Breast epithelium (tissue), 4 donors: Measurements from ENCODE around the gene BORCS5. TPM values are rescaled to one million over a fixed set of nuclear protein-coding genes. Genes with fewer than 3 reads are reported as not detected.

ENCODE experiments used
- DNase-seq, 2 donors: peaks; one replicate each; pipeline ENCODE4 v3.0.0-alpha.2; 2019; ENCODE audit warnings: low spot score in 2 of 2
- H3K27ac ChIP-seq, 2 donors: fragments of 200-600 bp; sonication (generic) in 1 of 2; one replicate each; pipeline ENCODE4 v1.5.1; 2016 to 2019; ENCODE audit warnings: mild to moderate bottlenecking in 1 of 2
- H3K27me3 ChIP-seq, 2 donors: fragments of 200-600 bp; sonication (generic) in 1 of 2; one replicate each; pipeline versions ENCODE4 v1.5.1 to v1.6.0; 2017 to 2019; ENCODE audit warnings: control low read depth in 1 of 2, mild to moderate bottlenecking in 1 of 2
- H3K36me3 ChIP-seq: fragments of 200-600 bp; one replicate; pipeline ENCODE4 v1.5.1; 2019
- H3K4me1 ChIP-seq, 2 donors: fragments of 200-600 bp; sonication (generic); one replicate each; pipeline ENCODE4 v1.5.1; 2016 to 2019; ENCODE audit warnings: control low read depth in 1 of 2
- H3K4me3 ChIP-seq, 3 donors: fragments of 200-600 bp; sonication (generic); 1 replicate in 2 of 3; 2 replicates in 1 of 3; pipeline ENCODE4 v1.5.1; 2016 to 2019; ENCODE audit warnings: mild to moderate bottlenecking in 3 of 3, moderate library complexity in 2 of 3
- H3K9me3 ChIP-seq, 2 donors: fragments of 200-600 bp; sonication (generic) in 1 of 2; one replicate each; pipeline ENCODE4 v1.5.1; 2016 to 2019; ENCODE audit warnings: control low read depth in 1 of 2
- CTCF ChIP-seq, 3 donors: fragments of 450-650 bp; IDR thresholded peaks; one replicate each; pipeline ENCODE4 v1.5.1; 2016 to 2017; ENCODE audit warnings: antibody characterized with exemption in 3 of 3, mild to moderate bottlenecking in 3 of 3, moderate library complexity in 3 of 3
- POLR2A ChIP-seq: fragments of 450-650 bp; IDR thresholded peaks from one replicate; pipeline ENCODE4 v1.6.1; 2016; ENCODE audit warnings: antibody characterized with exemption, mild to moderate bottlenecking, moderate library complexity
- POLR2AphosphoS5 ChIP-seq, 3 donors: sonication (generic); formaldehyde crosslinking; IDR thresholded peaks; one replicate each; pipeline ENCODE4 v1.6.1; 2017; ENCODE audit warnings: antibody characterized with exemption in 3 of 3
- intact Hi-C: fragments of 100-400 bp; cut with DNase I; formaldehyde crosslinking; loops from one replicate; pipeline ENCODE4 v1.15.1; 2023; ENCODE audit warnings: low total_unique reads
- total RNA-seq, 3 donors: library from RNA; depleted of rRNA; stranded (reverse); fragments of >200 nt; gene quantifications; one replicate each; pipeline ENCODE4 v1.1.0, GENCODE V29; 2016

BORCS5 gene
- total RNA-seq, 3 donors from 2014 or later = 13.5 to 20.3 (median 17.4) TPM

DNA sequence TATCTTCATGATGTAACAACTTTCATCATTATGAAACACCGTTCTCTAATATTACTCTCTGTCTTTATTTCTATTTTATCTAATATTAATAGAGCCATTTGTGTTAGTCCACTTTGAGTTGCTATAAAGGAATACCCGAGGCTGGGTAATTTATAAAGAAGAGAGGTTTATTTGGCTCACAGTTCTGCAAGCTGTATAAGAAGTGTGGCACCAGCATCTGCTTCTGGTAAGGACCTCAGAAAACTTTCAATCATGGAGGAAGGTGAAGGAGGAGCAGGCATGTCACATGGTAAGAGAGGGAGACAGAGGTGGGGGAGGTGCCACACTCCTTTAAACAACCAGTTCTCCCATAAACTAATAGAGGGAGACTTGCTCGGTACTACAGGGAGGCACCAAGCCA is 25.1 kb downstream of the BORCS5 start:
- intact Hi-C loops = no loop called here
- no peak overlapping the region for H3K27ac ChIP-seq
- H3K36me3 ChIP-seq = no peaks in the 10 kb centered on the region
- DNase-seq = no peak
- no peaks in the 10 kb centered on the region for H3K27me3 ChIP-seq
- no peak overlapping the region for H3K4me3 ChIP-seq
- no peak for TF ChIP-seq CTCF (IDR thresholded peaks at IDR 0.05)
- no peak for TF ChIP-seq POLR2AphosphoS5 (IDR thresholded peaks at IDR 0.05)
- TF ChIP-seq POLR2A = no peak
- H3K9me3 ChIP-seq = no peaks in the 10 kb centered on the region
- no peaks in the 10 kb centered on the region for H3K4me1 ChIP-seq

GRCh38 chr12:12384571-12385340 is 27.9 kb downstream of the BORCS5 start:
- DNase-seq = no peak
- no peaks in the 10 kb centered on the region for H3K27me3 ChIP-seq
- H3K27ac ChIP-seq = no peak overlapping the region
- intact Hi-C loops = no loop called here
- no peak for TF ChIP-seq POLR2A
- no peak for TF ChIP-seq CTCF (IDR thresholded peaks at IDR 0.05)
- TF ChIP-seq POLR2AphosphoS5 (IDR thresholded peaks at IDR 0.05) = no peak
- H3K4me3 ChIP-seq = no peak overlapping the region
- H3K4me1 ChIP-seq = no peaks in the 10 kb centered on the region
- H3K9me3 ChIP-seq = no peaks in the 10 kb centered on the region
- no peaks in the 10 kb centered on the region for H3K36me3 ChIP-seq

DNA sequence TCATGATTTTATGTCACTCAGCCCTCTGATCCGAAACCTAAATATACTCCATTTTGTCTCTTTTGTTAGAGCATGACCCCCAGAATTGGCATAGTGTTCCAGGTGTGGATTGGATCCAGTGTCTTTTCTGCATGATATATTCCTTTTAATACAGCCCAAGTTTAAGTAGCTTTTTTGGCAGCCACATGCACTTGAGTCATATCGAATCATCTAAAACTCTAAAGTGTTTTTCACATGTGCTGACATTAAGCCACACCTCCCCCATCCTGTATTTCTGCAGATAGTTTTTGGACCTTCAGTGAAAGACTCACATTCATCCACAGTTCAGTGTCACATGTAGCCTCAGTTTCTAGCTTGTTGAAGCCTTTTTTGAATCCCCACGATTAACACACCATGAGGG is 30.6 kb downstream of the BORCS5 start:
- H3K27me3 ChIP-seq = no peaks in the 10 kb centered on the region
- no peak overlapping the region for H3K27ac ChIP-seq
- DNase-seq = no peak
- intact Hi-C loops = no loop called here
- no peaks in the 10 kb centered on the region for H3K4me1 ChIP-seq
- H3K9me3 ChIP-seq = no peaks in the 10 kb centered on the region
- no peak overlapping the region for H3K4me3 ChIP-seq
- no peak for TF ChIP-seq CTCF (IDR thresholded peaks at IDR 0.05)
- TF ChIP-seq POLR2A = no peak
- TF ChIP-seq POLR2AphosphoS5 (IDR thresholded peaks at IDR 0.05) = no peak
- no peaks in the 10 kb centered on the region for H3K36me3 ChIP-seq

DNA sequence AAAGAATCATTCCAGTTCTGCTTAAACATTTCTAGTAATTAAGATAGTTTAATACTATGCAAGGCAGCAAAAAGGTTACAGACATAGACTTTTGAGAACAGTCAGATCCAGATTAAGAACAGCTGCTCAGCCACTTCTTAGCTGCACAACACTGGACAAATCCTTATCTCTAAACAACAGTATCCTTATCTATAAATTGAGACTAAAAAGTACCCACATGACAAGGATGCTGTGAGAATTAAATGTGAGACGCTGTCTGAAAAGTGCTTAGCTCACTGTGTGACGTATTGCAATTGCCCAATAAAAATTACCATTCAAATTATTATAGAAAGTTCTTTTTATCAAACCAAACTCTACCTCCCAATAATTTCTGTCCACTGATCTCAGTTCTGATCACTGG is 35.5 kb downstream of the BORCS5 start:
- TF ChIP-seq POLR2AphosphoS5 (IDR thresholded peaks at IDR 0.05) (no peak), CTCF (IDR thresholded peaks at IDR 0.05) (no peak), POLR2A (no peak)
- no peaks in the 10 kb centered on the region for H3K9me3 ChIP-seq
- no peak for DNase-seq
- no peak overlapping the region for H3K27ac ChIP-seq
- intact Hi-C loops = loop anchor here (2.0 kb wide), 1 partner anchor 38 kb away; no protein-coding TSS in a partner anchor
- no peaks in the 10 kb centered on the region for H3K27me3 ChIP-seq
- H3K4me1 ChIP-seq = no peaks in the 10 kb centered on the region
- H3K36me3 ChIP-seq = no peaks in the 10 kb centered on the region
- H3K4me3 ChIP-seq = no peak overlapping the region

DNA sequence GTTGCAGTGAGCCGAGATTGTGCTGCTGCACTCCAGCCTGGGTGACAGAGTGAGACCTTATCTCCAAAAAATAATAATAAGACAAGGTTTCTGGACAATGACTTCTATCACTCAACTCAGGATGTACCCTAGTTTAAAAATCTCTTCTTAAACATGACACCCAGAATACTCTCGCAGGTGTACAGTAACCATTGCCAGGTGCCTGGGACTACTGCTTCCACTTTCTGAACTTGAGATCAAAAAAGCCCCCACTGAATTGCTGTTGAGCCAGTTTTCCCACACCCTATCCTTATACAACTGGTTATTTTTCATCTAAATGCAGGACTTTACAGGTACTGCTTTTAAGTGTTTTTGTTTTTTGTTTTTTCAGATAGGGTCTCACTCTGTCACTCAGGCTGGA is 36.3 kb downstream of the BORCS5 start:
- no peak for TF ChIP-seq CTCF (IDR thresholded peaks at IDR 0.05)
- no peak for TF ChIP-seq POLR2AphosphoS5 (IDR thresholded peaks at IDR 0.05)
- no peak for TF ChIP-seq POLR2A
- H3K9me3 ChIP-seq = no peaks in the 10 kb centered on the region
- intact Hi-C loops = loop anchor here (2.0 kb wide), 1 partner anchor 38 kb away; no protein-coding TSS in a partner anchor
- no peak overlapping the region for H3K4me3 ChIP-seq
- no peaks in the 10 kb centered on the region for H3K36me3 ChIP-seq
- DNase-seq = no peak
- peaks cover 0 to 3% of the 10 kb centered on the region in 2 donors for H3K4me1 ChIP-seq
- no peak overlapping the region for H3K27ac ChIP-seq
- H3K27me3 ChIP-seq = no peaks in the 10 kb centered on the region
